HepG2 (cell line): ENCODE measurements around the gene SLIT3. TPM values are rescaled to one million over a fixed set of nuclear protein-coding genes. Genes with fewer than 3 reads are reported as not detected.

ENCODE experiments used
- ATAC-seq: fragments of 200-7000 bp; cut with Tn5 transposase; 3 replicates; pipeline ENCODE4 v1.9.1; 2020; ENCODE audit warnings: mild to moderate bottlenecking, moderate library complexity
- BruUV-seq: library from RNA; stranded (reverse); fragments of 400-500 nt; replicated peaks from 2 replicates; lab custom pipeline; 2021; lab: Mats Ljungman, UMichigan
- CTCF ChIA-PET: fragments of 300-600 bp; formaldehyde crosslinking; extraction: SDS; loops from one replicate; lab custom pipeline; 2021; ENCODE audit warnings: low total read pairs, inconsistent platforms, low intra/inter-chr PET ratio; lab: Yijun Ruan, JAX
- POLR2A ChIA-PET: fragments of 350-600 bp; sonication (Branson Sonifier 250); formaldehyde crosslinking; loops from one replicate; lab custom pipeline; 2020; ENCODE audit warnings: antibody characterized with exemption, inconsistent platforms; lab: Yijun Ruan, JAX
- DNase-seq: peaks from one replicate; pipeline ENCODE4 v3.0.0-alpha.2; 2015; ENCODE audit warnings: low spot score
- FAIRE-seq: peaks from 3 replicates; lab custom pipeline; 2011; peaks lifted over from hg19 to GRCh38; lab: Jason Lieb, UNC
- H2AFZ ChIP-seq: one replicate; pipeline ENCODE4 v1.6.1; 2011; ENCODE audit warnings: low read length, inconsistent platforms
- H3K27ac ChIP-seq: fragments of 300-600 bp; 3 replicates; pipeline ENCODE4 v1.8.0; 2011; ENCODE audit warnings: mixed run types, mild to moderate bottlenecking, mixed read lengths, low read length, inconsistent platforms; ENCODE audit not compliant: insufficient read depth; ENCODE audit errors: extremely low read length
- H3K27me3 ChIP-seq, 2 experiments: fragments of 200-600 bp in 1 of 2; 2 replicates in 1 of 2; 3 replicates in 1 of 2; pipeline versions ENCODE4 v1.6.0 to v1.8.0; 2011; ENCODE audit warnings: low read length in 2 of 2, mild to moderate bottlenecking in 2 of 2, moderate library complexity in 2 of 2, inconsistent platforms in 1 of 2; ENCODE audit not compliant: insufficient read depth in 2 of 2, control insufficient read depth in 1 of 2
- H3K36me3 ChIP-seq, 2 experiments: fragments of 200-600 bp in 1 of 2; replicated peaks in 1 of 2; 2 replicates in 1 of 2; 3 replicates in 1 of 2; pipeline versions ENCODE4 v1.5.1 to v1.8.0; 2011; ENCODE audit warnings: low read length in 2 of 2, inconsistent platforms in 1 of 2; ENCODE audit not compliant: insufficient read depth in 2 of 2, control insufficient read depth in 1 of 2
- H3K4me1 ChIP-seq: 2 replicates; pipeline ENCODE4 v1.5.1; 2012; ENCODE audit warnings: low read length, inconsistent platforms; ENCODE audit not compliant: insufficient read depth
- H3K4me2 ChIP-seq: 2 replicates; pipeline ENCODE4 v1.6.0; 2011; ENCODE audit warnings: low read depth, low read length, inconsistent platforms
- H3K4me3 ChIP-seq, 3 experiments: fragments of 200-600 bp in 1 of 3; sonication (generic), shearing (Covaris generic) in 1 of 3; replicated peaks in 1 of 3; 2 replicates each; pipeline ENCODE4 v1.5.1; 2011 to 2016; ENCODE audit warnings: low read length in 3 of 3, inconsistent platforms in 2 of 3, low read depth in 2 of 3, mild to moderate bottlenecking in 2 of 3, control low read depth in 1 of 3, mixed read lengths in 1 of 3; ENCODE audit not compliant: insufficient read depth in 1 of 3
- H3K79me2 ChIP-seq: one replicate; pipeline ENCODE4 v1.6.1; 2011; ENCODE audit warnings: low read length, inconsistent platforms; ENCODE audit not compliant: insufficient read depth
- H3K9ac ChIP-seq: 2 replicates; pipeline ENCODE4 v1.6.0; 2011; ENCODE audit warnings: mild to moderate bottlenecking, low read depth, low read length, inconsistent platforms; ENCODE audit not compliant: insufficient read depth
- H3K9me3 ChIP-seq: 2 replicates; pipeline ENCODE4 v1.5.1; 2012; ENCODE audit warnings: mild to moderate bottlenecking, low read length
- H4K20me1 ChIP-seq: 2 replicates; pipeline ENCODE4 v1.6.0; 2011; ENCODE audit warnings: inconsistent platforms, mild to moderate bottlenecking, low read length, moderate library complexity; ENCODE audit not compliant: insufficient read depth
- ATM ChIP-seq: fragments of 450-650 bp; IDR thresholded peaks from 2 replicates; pipeline ENCODE4 v1.7.1; 2017; ENCODE audit warnings: mild to moderate bottlenecking, borderline replicate concordance
- BCL6 ChIP-seq: IDR thresholded peaks from 2 replicates; pipeline ENCODE4 v1.6.1; 2016; ENCODE audit warnings: missing genetic modification reagents, missing compliant biosample characterization
- ELF3 ChIP-seq: IDR thresholded peaks from 2 replicates; pipeline ENCODE4 v1.6.1; 2016; ENCODE audit warnings: missing genetic modification reagents, missing compliant biosample characterization
- FOXK1 ChIP-seq: sonication (generic); formaldehyde crosslinking; IDR thresholded peaks from 2 replicates; pipeline ENCODE4 v1.4.0; 2020; ENCODE audit warnings: low read depth, missing genetic modification reagents, borderline replicate concordance
- GTF2F1 ChIP-seq: fragments of 150-350 bp; IDR thresholded peaks from 2 replicates; pipeline ENCODE4 v1.6.1; 2014; ENCODE audit warnings: low read length
- HIVEP1 ChIP-seq: sonication (generic); formaldehyde crosslinking; IDR thresholded peaks from 2 replicates; pipeline ENCODE4 v1.4.0; 2020; ENCODE audit warnings: mild to moderate bottlenecking, missing genetic modification reagents
- NFYB ChIP-seq: sonication (generic); formaldehyde crosslinking; IDR thresholded peaks from 2 replicates; pipeline ENCODE4 v1.4.0; 2020; ENCODE audit warnings: missing genetic modification reagents
- RFX1 ChIP-seq: fragments of 450-650 bp; IDR thresholded peaks from 2 replicates; pipeline ENCODE4 v1.6.1; 2017
- SMC3 ChIP-seq: IDR thresholded peaks from 2 replicates; pipeline ENCODE4 v1.6.1; 2011; ENCODE audit warnings: low read length, improper control_type of control experiment
- SPEN ChIP-seq: sonication (generic); formaldehyde crosslinking; IDR thresholded peaks from 2 replicates; pipeline ENCODE4 v1.5.1; 2020; ENCODE audit warnings: low read depth, mild to moderate bottlenecking, missing genetic modification reagents
- ZNF430 ChIP-seq: sonication (generic); formaldehyde crosslinking; IDR thresholded peaks from 2 replicates; pipeline ENCODE4 v1.9.0; 2021; ENCODE audit warnings: mild to moderate bottlenecking, missing genetic modification reagents
- ZNF468 ChIP-seq: sonication (generic); formaldehyde crosslinking; IDR thresholded peaks from 2 replicates; pipeline ENCODE4 v1.8.0; 2022; ENCODE audit warnings: mild to moderate bottlenecking, moderate library complexity, missing genetic modification reagents
- ZNF543 ChIP-seq: sonication (generic); formaldehyde crosslinking; IDR thresholded peaks from 2 replicates; pipeline ENCODE4 v1.4.0; 2020; ENCODE audit warnings: mild to moderate bottlenecking, missing genetic modification reagents
- ZNF556 ChIP-seq: sonication (generic); formaldehyde crosslinking; IDR thresholded peaks from 2 replicates; pipeline ENCODE4 v1.4.0; 2020; ENCODE audit warnings: mild to moderate bottlenecking, missing genetic modification reagents, borderline replicate concordance
- ZNF619 ChIP-seq: sonication (generic); formaldehyde crosslinking; IDR thresholded peaks from 2 replicates; pipeline ENCODE4 v1.4.0; 2020; ENCODE audit warnings: mild to moderate bottlenecking, missing genetic modification reagents
- ZNF652 ChIP-seq: IDR thresholded peaks from 2 replicates; pipeline ENCODE4 v1.6.1; 2016; ENCODE audit warnings: low read depth, borderline replicate concordance
- WGBS: methylation state at CpG from one replicate; pipeline ENCODE4 v1.1.6; 2017; ENCODE audit warnings: low lambda C conversion rate; 5-methylcytosine and 5-hydroxymethylcytosine counted together
- in situ Hi-C: cut with HindIII; loops from 2 replicates; pipeline ENCODE4 v1.10.0; 2017; ENCODE audit warnings: low pct_unique_long_range_greater_than_20kb; ENCODE audit not compliant: extremely low pct_ligation_motif_present
- intact Hi-C: fragments of 100-400 bp; cut with micrococcal nuclease; formaldehyde crosslinking; loops from one replicate; pipeline ENCODE4 v1.10.0; 2022; ENCODE audit not compliant: unreplicated experiment
- polyA plus RNA-seq, 8 experiments: library from polyadenylated mRNA; depleted of rRNA in 3 of 8; stranded (reverse) in 7 of 8; unstranded in 1 of 8; fragments of >200 nt; fragmentation: Illumina TruSeq in 4 of 8; extraction: Trizol in 4 of 8; gene quantifications; 2 replicates each; pipeline versions ENCODE4 v1.2.1 to v1.2.3, GENCODE V29; 2011 to 2016; ENCODE audit warnings: low read depth in 4 of 8, missing spikeins in 1 of 8, mixed read lengths in 1 of 8; ENCODE audit not compliant: insufficient read depth in 1 of 8
- total RNA-seq, 5 experiments: library from RNA; depleted of rRNA; stranded (reverse); fragments of >200 nt; fragmentation: Illumina TruSeq; extraction: Trizol; gene quantifications; 2 replicates each; pipeline ENCODE4 v1.2.3, GENCODE V29; 2016; ENCODE audit warnings: low read depth in 1 of 5
- TF ChIP-seq, protein P1 (sequence below): sonication (generic); formaldehyde crosslinking; IDR thresholded peaks from 2 replicates; pipeline ENCODE4 v1.4.0; 2020; ENCODE audit warnings: missing genetic modification reagents
- TF ChIP-seq, protein P2 (sequence below): sonication (generic); formaldehyde crosslinking; conservative IDR thresholded peaks from 2 replicates; pipeline ENCODE4 v1.8.1; 2023; ENCODE audit warnings: missing genetic modification reagents
- TF ChIP-seq, protein P3 (sequence below): sonication (generic); formaldehyde crosslinking; IDR thresholded peaks from 2 replicates; pipeline ENCODE4 v1.4.0; 2020; ENCODE audit warnings: mild to moderate bottlenecking, low read depth, missing genetic modification reagents

The SLIT3 gene
- total and polyA plus RNA-seq, 2 of the 13 experiments (the other 11 are each of a cell fraction or from before 2014, with no cell fraction given): not detected

DNA sequence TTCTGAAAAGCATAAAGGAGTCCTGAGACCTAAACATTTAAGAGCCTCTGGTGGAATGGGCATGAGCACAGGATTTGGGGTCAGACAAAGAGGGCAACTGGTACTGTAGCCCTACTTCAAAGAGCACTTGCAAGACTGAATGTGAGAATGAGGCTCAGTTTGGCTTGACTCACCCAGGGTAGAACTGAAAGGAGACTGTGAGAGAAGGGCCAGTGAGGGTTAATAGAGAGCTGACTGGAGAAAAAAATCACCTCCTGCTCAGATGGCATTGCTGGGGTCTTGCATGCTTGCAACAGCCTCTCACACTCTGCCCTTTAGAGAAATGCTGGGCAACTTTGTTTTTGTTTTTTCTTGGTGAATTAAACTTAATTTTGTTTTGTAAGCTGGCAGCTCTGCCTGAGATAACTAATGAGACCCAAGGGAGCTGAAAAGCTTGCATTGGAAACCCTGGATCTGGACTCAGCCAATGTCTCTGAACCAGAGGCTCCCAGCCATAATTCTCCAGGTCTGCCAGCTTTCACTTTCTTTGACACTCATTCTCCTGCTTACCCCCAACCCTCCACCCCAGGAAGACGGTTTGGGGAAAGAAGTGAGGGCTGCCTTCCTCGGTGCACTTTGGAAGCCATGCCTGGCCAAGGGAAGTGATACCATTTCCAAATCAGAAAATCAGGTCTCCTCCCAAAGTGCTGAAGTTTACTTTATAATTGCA, 560.7 kb downstream of the SLIT3 start (continued):
- TF ChIP-seq GTF2F1 (no peak), RFX1 (no peak)

DNA sequence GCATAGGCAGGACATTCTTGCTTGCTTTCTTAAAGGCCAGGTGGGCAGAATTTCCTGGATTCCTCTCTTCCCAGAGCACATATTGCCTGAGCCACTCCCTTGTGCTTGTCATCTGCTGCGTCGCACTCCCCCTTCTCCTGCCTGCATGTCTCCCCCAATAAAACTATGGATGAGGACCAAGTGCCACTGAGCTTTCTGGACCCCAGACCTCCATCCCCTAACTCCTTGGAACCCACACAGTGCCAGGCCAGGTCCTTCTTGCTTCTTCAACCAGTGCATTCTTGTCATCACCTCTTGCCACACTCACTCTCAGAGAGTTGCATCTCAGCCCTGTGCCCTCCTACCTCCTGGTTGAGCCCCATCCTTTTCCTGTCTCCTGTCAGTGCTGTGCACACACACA, 563.9 kb downstream of the SLIT3 start:
- no peak for ATAC-seq
- H2AFZ ChIP-seq: no peak overlapping the region
- TF ChIP-seq SPEN (CRISPR knock-in tag) (no peak), FOXK1 (CRISPR knock-in tag) (no peak), ZNF556 (CRISPR knock-in tag) (no peak), HIVEP1 (CRISPR knock-in tag) (no peak), ATM (no peak), NFYB (CRISPR knock-in tag) (no peak), SMC3 (no peak), ZNF652 (CRISPR knock-in tag) (no peak), ZNF468 (no peak), ZNF543 (CRISPR knock-in tag) (no peak), BCL6 (CRISPR knock-in tag) (no peak), ELF3 (CRISPR knock-in tag) (no peak), ZNF619 (CRISPR knock-in tag) (no peak), ZNF430 (CRISPR knock-in tag) (no peak)
- TF ChIP-seq, protein P1, sequence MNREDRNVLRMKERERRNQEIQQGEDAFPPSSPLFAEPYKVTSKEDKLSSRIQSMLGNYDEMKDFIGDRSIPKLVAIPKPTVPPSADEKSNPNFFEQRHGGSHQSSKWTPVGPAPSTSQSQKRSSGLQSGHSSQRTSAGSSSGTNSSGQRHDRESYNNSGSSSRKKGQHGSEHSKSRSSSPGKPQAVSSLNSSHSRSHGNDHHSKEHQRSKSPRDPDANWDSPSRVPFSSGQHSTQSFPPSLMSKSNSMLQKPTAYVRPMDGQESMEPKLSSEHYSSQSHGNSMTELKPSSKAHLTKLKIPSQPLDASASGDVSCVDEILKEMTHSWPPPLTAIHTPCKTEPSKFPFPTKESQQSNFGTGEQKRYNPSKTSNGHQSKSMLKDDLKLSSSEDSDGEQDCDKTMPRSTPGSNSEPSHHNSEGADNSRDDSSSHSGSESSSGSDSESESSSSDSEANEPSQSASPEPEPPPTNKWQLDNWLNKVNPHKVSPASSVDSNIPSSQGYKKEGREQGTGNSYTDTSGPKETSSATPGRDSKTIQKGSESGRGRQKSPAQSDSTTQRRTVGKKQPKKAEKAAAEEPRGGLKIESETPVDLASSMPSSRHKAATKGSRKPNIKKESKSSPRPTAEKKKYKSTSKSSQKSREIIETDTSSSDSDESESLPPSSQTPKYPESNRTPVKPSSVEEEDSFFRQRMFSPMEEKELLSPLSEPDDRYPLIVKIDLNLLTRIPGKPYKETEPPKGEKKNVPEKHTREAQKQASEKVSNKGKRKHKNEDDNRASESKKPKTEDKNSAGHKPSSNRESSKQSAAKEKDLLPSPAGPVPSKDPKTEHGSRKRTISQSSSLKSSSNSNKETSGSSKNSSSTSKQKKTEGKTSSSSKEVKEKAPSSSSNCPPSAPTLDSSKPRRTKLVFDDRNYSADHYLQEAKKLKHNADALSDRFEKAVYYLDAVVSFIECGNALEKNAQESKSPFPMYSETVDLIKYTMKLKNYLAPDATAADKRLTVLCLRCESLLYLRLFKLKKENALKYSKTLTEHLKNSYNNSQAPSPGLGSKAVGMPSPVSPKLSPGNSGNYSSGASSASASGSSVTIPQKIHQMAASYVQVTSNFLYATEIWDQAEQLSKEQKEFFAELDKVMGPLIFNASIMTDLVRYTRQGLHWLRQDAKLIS (CRISPR knock-in tag): no peak
- TF ChIP-seq, protein P2, sequence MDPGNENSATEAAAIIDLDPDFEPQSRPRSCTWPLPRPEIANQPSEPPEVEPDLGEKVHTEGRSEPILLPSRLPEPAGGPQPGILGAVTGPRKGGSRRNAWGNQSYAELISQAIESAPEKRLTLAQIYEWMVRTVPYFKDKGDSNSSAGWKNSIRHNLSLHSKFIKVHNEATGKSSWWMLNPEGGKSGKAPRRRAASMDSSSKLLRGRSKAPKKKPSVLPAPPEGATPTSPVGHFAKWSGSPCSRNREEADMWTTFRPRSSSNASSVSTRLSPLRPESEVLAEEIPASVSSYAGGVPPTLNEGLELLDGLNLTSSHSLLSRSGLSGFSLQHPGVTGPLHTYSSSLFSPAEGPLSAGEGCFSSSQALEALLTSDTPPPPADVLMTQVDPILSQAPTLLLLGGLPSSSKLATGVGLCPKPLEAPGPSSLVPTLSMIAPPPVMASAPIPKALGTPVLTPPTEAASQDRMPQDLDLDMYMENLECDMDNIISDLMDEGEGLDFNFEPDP: no peak
- TF ChIP-seq, protein P3, sequence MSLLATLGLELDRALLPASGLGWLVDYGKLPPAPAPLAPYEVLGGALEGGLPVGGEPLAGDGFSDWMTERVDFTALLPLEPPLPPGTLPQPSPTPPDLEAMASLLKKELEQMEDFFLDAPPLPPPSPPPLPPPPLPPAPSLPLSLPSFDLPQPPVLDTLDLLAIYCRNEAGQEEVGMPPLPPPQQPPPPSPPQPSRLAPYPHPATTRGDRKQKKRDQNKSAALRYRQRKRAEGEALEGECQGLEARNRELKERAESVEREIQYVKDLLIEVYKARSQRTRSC (CRISPR knock-in tag): no peak

More for the DNA sequence above, 563.9 kb downstream of the SLIT3 start:
- no peak overlapping the region for H3K9ac ChIP-seq
- in situ Hi-C loops (no loop called here), intact Hi-C loops (no loop called here)
- no peaks in the 10 kb centered on the region for H3K4me1 ChIP-seq
- H3K27ac ChIP-seq: no peak overlapping the region
- H3K36me3 ChIP-seq: no peaks in the 10 kb centered on the region
- ChIA-PET CTCF (no interaction called here), POLR2A (no interaction called here)
- H3K27me3 ChIP-seq: peaks cover 0 to 10% of the 10 kb centered on the region in 2 experiments; a peak in 1 of 5 replicates
- DNase-seq: no peak
- no peaks in the 10 kb centered on the region for H4K20me1 ChIP-seq
- 0% methylated on average over 2 of the region's 2 CpGs for WGBS
- no peak for FAIRE-seq
- no peak overlapping the region for H3K4me3 ChIP-seq
- BruUV-seq: no TSS peak
- no peak overlapping the region for H3K4me2 ChIP-seq
- no peaks in the 10 kb centered on the region for H3K79me2 ChIP-seq
- no peaks in the 10 kb centered on the region for H3K9me3 ChIP-seq
